Muscle layer of colon (tissue), 2 donors: ENCODE results near the gene GRID2.

Experiments
- H3K27ac ChIP-seq: one replicate; pipeline ENCODE4 v1.7.0; 2013; ENCODE audit warnings: low read depth, mild to moderate bottlenecking, low read length, moderate library complexity
- H3K27me3 ChIP-seq, 2 donors: one replicate each; pipeline ENCODE4 v1.7.0; 2013; ENCODE audit warnings: low read length in 2 of 2, mild to moderate bottlenecking in 2 of 2; ENCODE audit not compliant: insufficient read depth in 2 of 2, control insufficient read depth in 1 of 2
- H3K36me3 ChIP-seq: one replicate; pipeline ENCODE4 v1.7.0; 2013; ENCODE audit warnings: mild to moderate bottlenecking, low read length; ENCODE audit not compliant: insufficient read depth
- H3K4me1 ChIP-seq: one replicate; pipeline ENCODE4 v1.7.0; 2013; ENCODE audit warnings: mild to moderate bottlenecking, low read length; ENCODE audit not compliant: insufficient read depth
- H3K4me3 ChIP-seq, 2 donors: one replicate each; pipeline ENCODE4 v1.7.0; 2013; ENCODE audit warnings: low read length in 2 of 2, low read depth in 1 of 2, mild to moderate bottlenecking in 1 of 2, moderate library complexity in 1 of 2
- H3K9ac ChIP-seq: one replicate; pipeline ENCODE4 v1.7.0; 2013; ENCODE audit warnings: low read length
- H3K9me3 ChIP-seq: one replicate; pipeline ENCODE4 v1.7.0; 2013; ENCODE audit warnings: mild to moderate bottlenecking, low read length
- donor health status: abdominal sarcoma.
- donor health status: Adenocarcinoma of cecum.

GRID2 gene

DNA sequence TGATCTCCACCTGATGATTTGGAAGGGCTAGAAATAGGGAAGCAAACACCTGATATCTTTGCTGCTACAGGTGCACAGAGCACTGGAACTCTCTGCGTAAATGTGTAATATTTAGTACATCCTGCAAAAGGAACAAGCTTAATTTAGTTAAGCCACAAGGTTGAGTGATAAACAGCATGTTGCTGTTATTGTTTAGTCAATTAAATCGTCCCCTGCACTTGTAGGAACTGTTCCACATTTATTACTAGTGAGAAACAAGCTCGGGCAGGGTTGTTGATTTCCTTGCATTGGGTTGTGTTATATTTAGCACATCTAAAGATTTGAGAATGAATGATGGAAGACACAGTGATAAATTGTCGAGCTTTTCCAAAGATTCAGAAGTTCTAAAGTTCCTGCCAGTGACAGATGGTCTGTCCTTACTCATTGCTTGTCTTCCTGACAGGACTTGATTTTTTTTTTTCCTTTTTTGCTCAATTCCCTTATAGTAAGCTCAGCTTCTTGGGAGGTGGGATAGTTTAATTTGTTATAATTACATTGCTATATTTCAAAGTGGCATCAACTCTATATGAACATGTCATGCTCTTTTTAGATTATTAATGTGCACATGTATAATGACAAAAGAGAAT is 897.8 kb downstream of the GRID2 start:
- Histone ChIP-seq H3K9ac (no peak overlapping the region), H3K9me3 (no peaks in the 10 kb centered on the region), H3K4me1 (no peaks in the 10 kb centered on the region), H3K4me3 (no peak overlapping the region), H3K36me3 (no peaks in the 10 kb centered on the region), H3K27ac (no peak overlapping the region), H3K27me3 (no peaks in the 10 kb centered on the region)

DNA sequence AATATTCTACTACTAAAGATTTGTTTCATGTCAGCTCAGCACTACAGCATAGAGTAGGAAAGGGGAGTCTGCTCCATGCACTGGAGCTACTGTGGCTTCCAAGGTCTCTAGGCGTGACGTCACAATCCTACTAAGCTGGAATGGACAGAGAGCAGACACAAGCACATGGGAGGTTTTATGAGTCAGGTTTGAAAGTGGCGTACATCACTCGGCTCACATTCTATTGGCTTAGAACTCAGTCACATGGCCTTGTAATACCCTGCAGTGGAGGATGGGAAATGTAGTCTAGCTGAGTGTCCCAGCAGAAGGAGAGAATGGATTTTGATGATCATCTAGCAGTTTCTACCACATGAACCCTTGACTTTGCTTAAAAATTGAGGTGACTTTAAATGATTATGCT is 899.9 kb downstream of the GRID2 start:
- H3K27me3 ChIP-seq: no peaks in the 10 kb centered on the region
- H3K4me1 ChIP-seq: no peaks in the 10 kb centered on the region
- H3K4me3 ChIP-seq: no peak overlapping the region
- no peak overlapping the region for H3K27ac ChIP-seq
- H3K9me3 ChIP-seq: no peaks in the 10 kb centered on the region
- no peak overlapping the region for H3K9ac ChIP-seq
- no peaks in the 10 kb centered on the region for H3K36me3 ChIP-seq

DNA sequence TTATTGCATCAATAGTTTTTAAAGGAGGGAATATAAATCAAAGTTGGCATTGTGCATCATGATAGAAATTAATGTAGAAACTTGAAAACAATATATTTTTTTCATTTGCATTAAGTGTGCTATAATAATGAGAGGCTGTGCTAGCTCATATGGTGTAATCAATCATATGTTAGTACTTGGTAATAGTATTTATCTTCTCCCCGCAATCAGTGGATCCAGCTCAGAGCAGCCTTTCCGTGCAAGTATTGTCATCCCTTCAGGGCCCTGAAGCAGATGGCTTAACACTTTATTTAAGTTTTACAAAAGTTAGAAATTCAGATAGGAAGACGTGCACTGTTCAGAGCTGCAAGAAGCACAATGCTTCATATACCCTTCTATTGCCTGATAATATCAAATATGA is 908.5 kb downstream of the GRID2 start:
- H3K4me1 ChIP-seq: no peaks in the 10 kb centered on the region
- H3K9ac ChIP-seq: no peak overlapping the region
- H3K9me3 ChIP-seq: no peaks in the 10 kb centered on the region
- H3K27ac ChIP-seq: no peak overlapping the region
- H3K36me3 ChIP-seq: no peaks in the 10 kb centered on the region
- H3K4me3 ChIP-seq: no peak overlapping the region
- no peaks in the 10 kb centered on the region for H3K27me3 ChIP-seq

DNA sequence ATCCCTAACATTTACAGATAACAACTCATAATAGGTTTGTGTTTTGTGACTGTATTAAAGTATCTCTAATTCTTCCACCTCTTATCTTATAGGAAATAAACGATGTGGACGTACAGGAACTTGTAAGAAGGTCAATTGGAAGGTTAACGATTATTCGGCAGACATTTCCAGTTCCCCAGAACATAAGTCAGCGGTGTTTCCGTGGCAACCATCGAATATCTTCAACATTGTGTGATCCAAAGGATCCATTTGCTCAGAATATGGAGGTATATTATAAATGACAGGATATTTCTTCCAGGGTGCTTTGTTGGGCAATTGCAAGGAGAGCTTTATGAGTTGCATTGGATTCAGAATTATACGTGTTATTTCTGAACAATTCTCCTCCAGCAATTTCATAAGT is 912.9 kb downstream of the GRID2 start:
- Histone ChIP-seq H3K4me3 (no peak overlapping the region), H3K9me3 (no peaks in the 10 kb centered on the region), H3K4me1 (no peaks in the 10 kb centered on the region), H3K27ac (no peak overlapping the region), H3K36me3 (no peaks in the 10 kb centered on the region), H3K9ac (no peak overlapping the region), H3K27me3 (no peaks in the 10 kb centered on the region)

DNA sequence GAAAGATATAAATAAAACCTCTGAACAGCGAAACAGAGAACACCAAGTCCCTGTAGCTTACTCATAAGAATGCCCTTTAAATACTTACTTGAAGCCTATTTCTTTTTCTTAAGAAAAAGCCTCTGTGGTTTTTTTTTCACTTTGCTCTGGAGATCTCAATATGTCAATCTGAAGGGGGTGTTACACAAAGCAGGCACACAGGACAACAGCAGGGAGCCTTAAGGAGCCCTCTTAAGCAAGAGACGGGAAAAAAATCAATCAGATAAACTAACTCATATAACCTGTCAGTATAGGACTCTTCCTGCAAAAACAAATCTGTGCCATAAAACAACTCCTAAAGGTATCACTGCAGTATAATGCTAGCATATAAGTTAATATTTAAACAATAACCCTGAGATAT is 913.7 kb downstream of the GRID2 start:
- Histone ChIP-seq H3K4me1 (no peaks in the 10 kb centered on the region), H3K27me3 (no peaks in the 10 kb centered on the region), H3K9ac (no peak overlapping the region), H3K4me3 (no peak overlapping the region), H3K27ac (no peak overlapping the region), H3K36me3 (no peaks in the 10 kb centered on the region), H3K9me3 (no peaks in the 10 kb centered on the region)

DNA sequence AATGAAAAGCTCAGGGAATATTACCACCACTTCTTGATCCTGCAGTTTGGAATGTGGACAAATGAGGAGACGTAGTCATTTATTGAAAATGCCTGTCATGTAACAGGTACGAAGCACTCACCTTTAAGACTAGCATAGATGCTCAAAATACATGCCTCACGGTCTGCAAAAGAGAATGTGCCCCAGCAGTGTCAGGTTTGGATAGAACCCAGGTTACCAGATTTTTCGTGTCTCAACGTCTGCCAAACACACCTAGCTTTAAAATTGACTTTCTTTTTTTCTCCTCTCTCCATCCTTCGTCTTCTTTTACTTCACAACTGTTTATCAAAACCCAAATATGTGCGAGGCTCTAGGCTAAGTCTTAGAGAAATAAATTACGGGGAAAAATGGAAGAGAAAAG is 918.0 kb downstream of the GRID2 start:
- Histone ChIP-seq H3K27ac (no peak overlapping the region), H3K27me3 (no peaks in the 10 kb centered on the region), H3K36me3 (no peaks in the 10 kb centered on the region), H3K9me3 (no peaks in the 10 kb centered on the region), H3K4me3 (no peak overlapping the region), H3K4me1 (no peaks in the 10 kb centered on the region), H3K9ac (no peak overlapping the region)

DNA sequence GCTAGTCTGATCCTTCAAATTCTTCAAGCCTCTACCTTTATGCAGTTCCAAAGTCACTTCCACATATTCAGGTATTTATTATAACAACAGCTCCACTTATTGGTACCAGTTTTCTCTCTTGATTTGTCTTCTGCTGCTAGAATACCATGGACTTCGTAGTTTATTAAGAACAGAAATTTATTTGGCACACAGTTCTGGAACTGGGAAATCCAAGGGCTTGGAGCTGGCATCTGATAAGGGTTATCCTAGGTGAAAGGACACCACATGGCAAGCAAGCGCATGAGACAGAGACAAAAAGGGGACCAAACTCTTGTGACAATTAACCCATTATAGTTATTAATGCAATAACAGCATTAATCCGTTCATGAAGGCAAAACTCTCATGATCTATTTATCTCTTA is 924.3 kb downstream of the GRID2 start:
- no peaks in the 10 kb centered on the region for H3K27me3 ChIP-seq
- no peak overlapping the region for H3K9ac ChIP-seq
- H3K4me3 ChIP-seq: no peak overlapping the region
- H3K36me3 ChIP-seq: no peaks in the 10 kb centered on the region
- no peaks in the 10 kb centered on the region for H3K9me3 ChIP-seq
- H3K27ac ChIP-seq: no peak overlapping the region
- no peaks in the 10 kb centered on the region for H3K4me1 ChIP-seq

DNA sequence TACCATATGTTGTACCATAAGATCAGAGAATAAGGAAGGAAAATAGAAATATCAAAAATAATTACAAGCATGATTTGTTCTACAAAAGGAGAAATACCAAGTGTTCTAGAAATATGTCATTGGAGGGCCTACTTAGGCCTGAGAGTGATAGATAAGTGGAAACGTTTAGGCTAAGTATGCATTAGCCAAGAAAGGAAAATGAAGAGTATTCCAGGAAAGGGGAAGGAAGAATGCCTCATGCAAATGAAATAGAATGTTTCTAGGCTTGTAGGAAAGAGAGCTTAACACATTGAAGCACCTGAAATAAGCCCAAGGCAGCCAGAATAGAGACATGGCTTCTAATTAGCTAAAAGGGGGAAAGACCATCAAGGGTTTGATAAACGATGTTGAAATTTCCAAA is 929.1 kb downstream of the GRID2 start:
- Histone ChIP-seq H3K4me1 (no peaks in the 10 kb centered on the region), H3K9ac (no peak overlapping the region), H3K4me3 (no peak overlapping the region), H3K36me3 (no peaks in the 10 kb centered on the region), H3K27me3 (no peaks in the 10 kb centered on the region), H3K9me3 (no peaks in the 10 kb centered on the region), H3K27ac (no peak overlapping the region)

DNA sequence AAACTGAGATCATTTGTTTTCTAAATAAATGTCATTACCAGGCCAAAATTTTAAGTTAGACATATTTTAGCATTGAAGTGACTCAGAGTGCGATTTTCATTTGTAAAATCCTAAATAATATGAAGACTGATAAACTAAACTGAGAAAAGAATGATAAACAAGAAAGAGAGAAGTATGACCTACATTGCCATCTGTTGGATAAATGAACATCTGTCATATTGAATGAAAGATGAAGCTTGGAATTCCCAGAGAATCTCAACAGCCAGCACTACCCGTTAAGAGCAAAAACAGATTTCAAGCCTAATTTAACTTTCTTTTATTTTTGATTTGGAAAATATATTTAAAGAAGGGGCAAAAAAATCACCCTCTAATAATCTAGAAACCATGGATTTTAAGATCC is 933.8 kb downstream of the GRID2 start:
- Histone ChIP-seq H3K9ac (no peak overlapping the region), H3K36me3 (no peaks in the 10 kb centered on the region), H3K4me1 (no peaks in the 10 kb centered on the region), H3K27ac (no peak overlapping the region), H3K9me3 (no peaks in the 10 kb centered on the region), H3K27me3 (no peaks in the 10 kb centered on the region), H3K4me3 (no peak overlapping the region)

DNA sequence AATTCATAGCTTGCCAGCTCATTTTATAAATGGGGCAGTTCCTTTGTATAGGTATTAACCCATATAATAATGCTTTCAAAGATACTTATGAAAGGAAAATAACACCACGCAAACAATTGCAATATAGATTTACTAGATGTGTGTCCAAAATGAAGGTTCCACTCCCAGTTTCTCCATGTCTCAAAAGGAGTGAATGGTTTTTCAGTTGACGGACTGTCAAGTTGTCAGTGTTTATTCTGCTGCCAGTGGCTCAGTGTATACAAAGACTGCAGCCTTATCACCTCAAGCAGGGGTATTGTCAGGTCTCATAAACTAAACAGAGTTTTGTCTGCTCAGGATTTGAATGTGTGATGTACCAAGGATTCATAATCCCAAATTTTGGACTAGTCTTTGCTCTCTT is 939.5 kb downstream of the GRID2 start:
- H3K9me3 ChIP-seq: no peaks in the 10 kb centered on the region
- no peak overlapping the region for H3K4me3 ChIP-seq
- H3K27me3 ChIP-seq: no peaks in the 10 kb centered on the region
- no peaks in the 10 kb centered on the region for H3K4me1 ChIP-seq
- H3K36me3 ChIP-seq: no peaks in the 10 kb centered on the region
- no peak overlapping the region for H3K27ac ChIP-seq
- no peak overlapping the region for H3K9ac ChIP-seq

DNA sequence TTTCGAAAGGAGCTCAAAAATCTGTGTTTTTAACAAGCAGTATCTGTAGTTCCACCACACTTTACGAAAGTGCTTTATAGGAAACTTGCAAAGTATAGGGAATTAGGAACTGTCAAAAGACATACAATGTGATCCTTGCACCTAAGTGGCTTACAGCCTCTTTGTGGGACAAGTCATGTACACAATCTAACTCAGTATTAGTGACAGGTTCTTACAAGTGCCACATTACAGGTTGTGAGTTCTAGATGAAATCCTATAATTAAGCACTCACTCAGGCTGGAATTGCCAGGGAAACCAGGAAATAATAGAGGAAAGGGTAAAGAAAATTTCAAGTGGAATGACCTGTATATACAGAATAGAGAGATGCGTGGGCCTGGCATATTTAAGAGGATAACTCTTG is 957.4 kb downstream of the GRID2 start:
- Histone ChIP-seq H3K27ac (no peak overlapping the region), H3K36me3 (no peaks in the 10 kb centered on the region), H3K9me3 (no peaks in the 10 kb centered on the region), H3K4me3 (no peak overlapping the region), H3K9ac (no peak overlapping the region), H3K27me3 (no peaks in the 10 kb centered on the region), H3K4me1 (no peaks in the 10 kb centered on the region)

DNA sequence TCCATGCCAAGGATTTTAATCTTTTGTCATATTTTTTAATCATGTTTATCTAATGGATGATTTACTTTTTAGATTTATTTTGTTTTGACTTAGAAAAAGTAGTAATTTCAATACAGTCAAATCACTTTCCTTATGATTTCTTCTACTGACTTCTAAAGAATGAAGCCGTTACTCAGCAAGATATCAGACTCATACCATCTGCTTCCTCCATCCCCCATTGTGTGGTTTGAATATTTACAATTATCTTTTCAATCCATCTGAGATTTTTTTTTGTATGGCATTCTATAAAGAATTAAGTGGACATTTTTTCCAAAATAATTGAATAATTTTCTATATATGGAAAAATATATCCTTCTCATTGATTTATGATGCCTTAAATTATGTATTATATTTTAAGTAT is 959.4 kb downstream of the GRID2 start:
- no peaks in the 10 kb centered on the region for H3K4me1 ChIP-seq
- no peak overlapping the region for H3K9ac ChIP-seq
- H3K9me3 ChIP-seq: no peaks in the 10 kb centered on the region
- H3K27ac ChIP-seq: no peak overlapping the region
- H3K27me3 ChIP-seq: no peaks in the 10 kb centered on the region
- H3K36me3 ChIP-seq: no peaks in the 10 kb centered on the region
- H3K4me3 ChIP-seq: no peak overlapping the region
